ENCODE measurements around the gene RHOB. TPM values are rescaled to one million over a fixed set of nuclear protein-coding genes. Genes with fewer than 3 reads are reported as not detected.

RHOB gene
- polyA plus RNA-seq, 1 of the 3 experiments (the other 2 are of a cell fraction): 50.3 TPM

DNA sequence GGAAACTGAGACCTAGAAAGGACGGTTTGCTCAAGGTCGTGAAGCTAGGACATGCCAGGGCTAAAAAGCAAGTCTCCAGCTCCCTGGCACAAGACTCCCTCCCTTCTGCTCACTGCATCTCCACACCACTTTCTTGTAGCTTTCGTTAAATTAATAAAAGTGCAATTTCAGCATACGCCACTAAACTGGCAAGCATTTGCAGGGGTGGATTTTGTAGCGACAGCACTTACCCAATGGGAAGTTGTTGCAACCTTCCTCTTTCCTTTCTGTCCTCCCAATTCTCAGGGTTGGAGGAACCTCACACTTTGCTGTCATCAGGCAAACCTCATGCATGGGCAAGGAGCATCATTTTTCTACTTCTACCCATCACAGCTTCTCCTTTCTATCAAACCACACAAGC is 7.4 kb upstream of the RHOB start (continued):
- TF ChIP-seq EP300 (IDR thresholded peaks at IDR 0.05; ENCODE audit: borderline replicate concordance in 1 of 2, low read depth in 1 of 2, low read length in 1 of 2) (no peak), RFX5 (IDR thresholded peaks at IDR 0.05; ENCODE audit: low read length) (no peak), SIN3A (IDR thresholded peaks at IDR 0.05; ENCODE audit: borderline replicate concordance, low read depth, low read length) (no peak), TEAD4 (IDR thresholded peaks at IDR 0.05; ENCODE audit: borderline replicate concordance, insufficient read depth) (no peak), TCF12 (IDR thresholded peaks at IDR 0.05) (no peak), MEF2A (IDR thresholded peaks at IDR 0.05; ENCODE audit: borderline replicate concordance, low read depth) (no peak), FOXJ3 (CRISPR knock-in tag; IDR thresholded peaks at IDR 0.05) (no peak), YY1 (IDR thresholded peaks at IDR 0.05; ENCODE audit: low read depth) (no peak), RCOR1 (IDR thresholded peaks at IDR 0.05; ENCODE audit: low read length) (no peak)
- TF ChIP-seq, protein P1, sequence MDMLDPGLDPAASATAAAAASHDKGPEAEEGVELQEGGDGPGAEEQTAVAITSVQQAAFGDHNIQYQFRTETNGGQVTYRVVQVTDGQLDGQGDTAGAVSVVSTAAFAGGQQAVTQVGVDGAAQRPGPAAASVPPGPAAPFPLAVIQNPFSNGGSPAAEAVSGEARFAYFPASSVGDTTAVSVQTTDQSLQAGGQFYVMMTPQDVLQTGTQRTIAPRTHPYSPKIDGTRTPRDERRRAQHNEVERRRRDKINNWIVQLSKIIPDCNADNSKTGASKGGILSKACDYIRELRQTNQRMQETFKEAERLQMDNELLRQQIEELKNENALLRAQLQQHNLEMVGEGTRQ (IDR thresholded peaks at IDR 0.05; ENCODE audit: borderline replicate concordance, low read depth, low read length): no peak

DNA sequence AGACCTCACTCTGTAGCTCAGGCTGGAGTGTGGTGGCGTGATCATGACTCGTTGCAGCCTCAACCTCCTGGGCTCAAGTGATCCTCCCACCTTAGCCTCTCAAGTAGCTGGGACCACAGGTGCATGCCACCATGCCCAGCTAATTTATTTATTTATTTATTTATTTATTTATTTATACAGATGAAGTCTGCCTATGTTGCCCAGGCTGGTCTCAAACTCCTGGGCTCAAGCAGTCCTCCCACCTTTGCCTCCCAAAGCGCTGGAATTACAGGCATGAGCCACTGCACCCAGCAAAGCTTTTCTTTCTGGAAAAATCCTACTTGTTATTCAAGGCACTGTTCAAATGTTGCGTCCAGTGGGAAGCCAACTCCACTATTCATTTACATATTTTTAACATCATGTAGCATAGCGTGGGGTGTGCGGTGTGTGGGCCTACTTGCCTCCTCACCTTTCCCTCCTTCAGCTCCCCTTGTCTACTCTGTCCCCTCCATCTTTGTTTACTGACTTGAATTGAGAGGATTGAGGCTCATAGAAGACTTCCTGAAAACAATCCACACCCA is 6.8 kb upstream of the RHOB start:
- POLR2A ChIA-PET: interaction anchor here (0.5 kb wide), 1 partner anchor 66 kb away, joined by 3 read pairs; no protein-coding TSS in a partner anchor
- peaks cover 3 to 14% of the 10 kb centered on the region in 2 experiments; a peak in 3 of 4 replicates for H3K4me1 ChIP-seq (ENCODE audit: control insufficient read depth in 1 of 2, insufficient read depth in 2 of 2, low read depth in 1 of 2, low read length in 1 of 2)
- WGBS (ENCODE audit: low lambda C conversion rate): 94% methylated on average over 6 of the region's 6 CpGs
- no peaks in the 10 kb centered on the region for H3K9me3 ChIP-seq
- no peak for DNase-seq
- H3K79me2 ChIP-seq (ENCODE audit: insufficient read depth): no peaks in the 10 kb centered on the region
- H2AFZ ChIP-seq (ENCODE audit: low read depth): no peak overlapping the region
- no peak overlapping the region for H3K4me2 ChIP-seq
- no peak overlapping the region for H3K27ac ChIP-seq (ENCODE audit: low read depth in 2 of 2, low read length in 1 of 2)
- no peak overlapping the region for H3K4me3 ChIP-seq (ENCODE audit: low read depth in 2 of 2, low read length in 1 of 2)
- no peak for TF ChIP-seq EZH2phosphoT487 (IDR thresholded peaks at IDR 0.05; ENCODE audit: borderline replicate concordance, low read depth)
- no peak for TF ChIP-seq NFIC (IDR thresholded peaks at IDR 0.05; ENCODE audit: borderline replicate concordance)
- no peak for TF ChIP-seq SIN3A (IDR thresholded peaks at IDR 0.05; ENCODE audit: borderline replicate concordance, low read depth, low read length)
- TF ChIP-seq RAD21 (IDR thresholded peaks at IDR 0.05; ENCODE audit: low read length): no peak
- no peak for TF ChIP-seq FOSL2 (IDR thresholded peaks at IDR 0.05; ENCODE audit: borderline replicate concordance, low read depth)
- TF ChIP-seq RXRA (IDR thresholded peaks at IDR 0.05; ENCODE audit: borderline replicate concordance, low read depth): no peak
- no peak for TF ChIP-seq GATA2 (CRISPR knock-in tag; IDR thresholded peaks at IDR 0.05)
- TF ChIP-seq, protein P1 (IDR thresholded peaks at IDR 0.05; ENCODE audit: borderline replicate concordance, low read depth, low read length): no peak
- TF ChIP-seq FOXM1 (IDR thresholded peaks at IDR 0.05; ENCODE audit: low read depth): no peak
- no peak for TF ChIP-seq RCOR1 (IDR thresholded peaks at IDR 0.05; ENCODE audit: low read length)
- TF ChIP-seq TCF12 (IDR thresholded peaks at IDR 0.05): no peak
- no peak for TF ChIP-seq TEAD4 (IDR thresholded peaks at IDR 0.05; ENCODE audit: borderline replicate concordance, insufficient read depth)
- no peak for TF ChIP-seq JUND (IDR thresholded peaks at IDR 0.05)
- TF ChIP-seq, protein P2, sequence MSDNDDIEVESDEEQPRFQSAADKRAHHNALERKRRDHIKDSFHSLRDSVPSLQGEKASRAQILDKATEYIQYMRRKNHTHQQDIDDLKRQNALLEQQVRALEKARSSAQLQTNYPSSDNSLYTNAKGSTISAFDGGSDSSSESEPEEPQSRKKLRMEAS (IDR thresholded peaks at IDR 0.05; ENCODE audit: low read depth): no peak
- TF ChIP-seq, protein P3, sequence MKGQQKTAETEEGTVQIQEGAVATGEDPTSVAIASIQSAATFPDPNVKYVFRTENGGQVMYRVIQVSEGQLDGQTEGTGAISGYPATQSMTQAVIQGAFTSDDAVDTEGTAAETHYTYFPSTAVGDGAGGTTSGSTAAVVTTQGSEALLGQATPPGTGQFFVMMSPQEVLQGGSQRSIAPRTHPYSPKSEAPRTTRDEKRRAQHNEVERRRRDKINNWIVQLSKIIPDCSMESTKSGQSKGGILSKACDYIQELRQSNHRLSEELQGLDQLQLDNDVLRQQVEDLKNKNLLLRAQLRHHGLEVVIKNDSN (IDR thresholded peaks at IDR 0.05; ENCODE audit: borderline replicate concordance, low read depth): no peak
- TF ChIP-seq, protein P4, sequence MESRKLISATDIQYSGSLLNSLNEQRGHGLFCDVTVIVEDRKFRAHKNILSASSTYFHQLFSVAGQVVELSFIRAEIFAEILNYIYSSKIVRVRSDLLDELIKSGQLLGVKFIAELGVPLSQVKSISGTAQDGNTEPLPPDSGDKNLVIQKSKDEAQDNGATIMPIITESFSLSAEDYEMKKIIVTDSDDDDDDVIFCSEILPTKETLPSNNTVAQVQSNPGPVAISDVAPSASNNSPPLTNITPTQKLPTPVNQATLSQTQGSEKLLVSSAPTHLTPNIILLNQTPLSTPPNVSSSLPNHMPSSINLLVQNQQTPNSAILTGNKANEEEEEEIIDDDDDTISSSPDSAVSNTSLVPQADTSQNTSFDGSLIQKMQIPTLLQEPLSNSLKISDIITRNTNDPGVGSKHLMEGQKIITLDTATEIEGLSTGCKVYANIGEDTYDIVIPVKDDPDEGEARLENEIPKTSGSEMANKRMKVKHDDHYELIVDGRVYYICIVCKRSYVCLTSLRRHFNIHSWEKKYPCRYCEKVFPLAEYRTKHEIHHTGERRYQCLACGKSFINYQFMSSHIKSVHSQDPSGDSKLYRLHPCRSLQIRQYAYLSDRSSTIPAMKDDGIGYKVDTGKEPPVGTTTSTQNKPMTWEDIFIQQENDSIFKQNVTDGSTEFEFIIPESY (IDR thresholded peaks at IDR 0.05; ENCODE audit: borderline replicate concordance, low read depth): no peak
- no peak for TF ChIP-seq YY1 (IDR thresholded peaks at IDR 0.05; ENCODE audit: low read depth)
- TF ChIP-seq NRF1 (IDR thresholded peaks at IDR 0.05; ENCODE audit: low read depth, low read length): no peak
- no peak for TF ChIP-seq RFX5 (IDR thresholded peaks at IDR 0.05; ENCODE audit: low read length)
- CTCF ChIA-PET: interaction anchor here (0.9 to 8.0 kb wide), 20 partner anchors 8 to 221 kb away, joined by 3 to 169 read pairs (median 6); partner anchors contain the start of gene HS1BP3
- H4K20me1 ChIP-seq (ENCODE audit: insufficient read depth): no peaks in the 10 kb centered on the region
- H3F3A ChIP-seq (replicated peaks; ENCODE audit: insufficient read depth): peaks cover 2% of the 10 kb centered on the region
- H3K27me3 ChIP-seq (ENCODE audit: insufficient read depth): no peaks in the 10 kb centered on the region; the same call in 1 of the 2 replicates
- H3K9ac ChIP-seq: no peak overlapping the region
- no peaks in the 10 kb centered on the region for H3K9me2 ChIP-seq
- no peaks in the 10 kb centered on the region for H3K36me3 ChIP-seq (replicated peaks in 1 of 2; ENCODE audit: control insufficient read depth in 1 of 2, insufficient read depth in 2 of 2, low read length in 1 of 2)

Measured in SK-N-SH (cell line).